HCT116 (cell line): Measurements from ENCODE around the gene WDR88. TPM values are rescaled to one million over a fixed set of nuclear protein-coding genes. Genes with fewer than 3 reads are reported as not detected.

Source experiments
- ATAC-seq: fragments of 200-7000 bp; cut with Tn5 transposase; 2 replicates; pipeline ENCODE4 v1.9.1; 2020; ENCODE audit warnings: mild to moderate bottlenecking, moderate library complexity
- BruUV-seq: library from RNA; stranded (reverse); fragments of 400-500 nt; replicated peaks from 2 replicates; lab custom pipeline; 2021; lab: Mats Ljungman, UMichigan
- CTCF ChIA-PET: fragments of 300-600 bp; sonication (Branson Sonifier 250); formaldehyde crosslinking; loops from one replicate; lab custom pipeline; 2021; ENCODE audit warnings: antibody characterized with exemption; lab: Charles Lee
- POLR2A ChIA-PET: fragments of 300-600, 350-600 bp; sonication (Branson Sonifier 250); formaldehyde crosslinking; loops from one replicate; lab custom pipeline; 2021; ENCODE audit warnings: antibody characterized with exemption; lab: Charles Lee
- RAD21 ChIA-PET, 2 experiments: fragments of 300-600 bp; sonication (Branson Sonifier 250); formaldehyde crosslinking; loops; one replicate each; lab custom pipeline; 2023; ENCODE audit warnings: low total read pairs in 2 of 2; ENCODE audit not compliant: uncharacterized antibody in 2 of 2, unreplicated experiment in 2 of 2, low non-redundant PET in 1 of 2; lab: Charles Lee
- DNase-seq: peaks from one replicate; pipeline ENCODE4 v3.0.0-alpha.2; 2010; ENCODE audit warnings: low read depth, low spot score
- H2AFZ ChIP-seq: fragments of 200-600 bp; shearing (Covaris generic), sonication (generic); 2 replicates; pipeline ENCODE4 v1.6.1; 2017; ENCODE audit warnings: low read depth, mixed run types, mixed read lengths, antibody characterized with exemption, low read length; ENCODE audit not compliant: poor library complexity, severe bottlenecking
- H3K27ac ChIP-seq: 2 replicates; pipeline ENCODE4 v1.5.1; 2012; ENCODE audit warnings: low read depth, low read length
- H3K27me3 ChIP-seq: fragments of 200-600 bp; sonication (generic); 2 replicates; pipeline ENCODE4 v1.6.1; 2016; ENCODE audit warnings: mixed run types, low read length, mixed read lengths; ENCODE audit not compliant: insufficient read depth
- H3K36me3 ChIP-seq, 2 experiments: fragments of 200-500 bp in 1 of 2; fragments of 200-600 bp in 1 of 2; sonication (Bioruptor generic) in 1 of 2; sonication (generic) in 1 of 2; 2 replicates each; pipeline versions ENCODE4 v1.5.1 to v1.6.1; 2014 to 2016; ENCODE audit warnings: low read length in 2 of 2, inconsistent platforms in 1 of 2, mixed read lengths in 1 of 2, mixed run types in 1 of 2; ENCODE audit not compliant: insufficient read depth in 2 of 2, control insufficient read depth in 1 of 2
- H3K4me1 ChIP-seq, 2 experiments: fragments of 200-600 bp in 1 of 2; sonication (generic) in 1 of 2; 2 replicates each; pipeline versions ENCODE4 v1.5.1 to v1.6.1; 2012 to 2017; ENCODE audit warnings: low read length in 2 of 2, inconsistent platforms in 1 of 2, mild to moderate bottlenecking in 1 of 2, mixed read lengths in 1 of 2, mixed run types in 1 of 2, moderate library complexity in 1 of 2; ENCODE audit not compliant: insufficient read depth in 2 of 2, control insufficient read depth in 1 of 2
- H3K4me2 ChIP-seq: fragments of 200-600 bp; sonication (generic); 2 replicates; pipeline ENCODE4 v1.6.1; 2017; ENCODE audit warnings: mixed run types, low read length, mixed read lengths
- H3K4me3 ChIP-seq, 2 experiments: fragments of 200-600 bp in 1 of 2; sonication (generic) in 1 of 2; replicated peaks in 1 of 2; 2 replicates each; pipeline ENCODE4 v1.5.1; 2011 to 2016; ENCODE audit warnings: low read length in 2 of 2, control low read depth in 1 of 2, low read depth in 1 of 2, mild to moderate bottlenecking in 1 of 2, mixed read lengths in 1 of 2, mixed run types in 1 of 2
- H3K79me2 ChIP-seq: fragments of 200-600 bp; sonication (generic); 2 replicates; pipeline ENCODE4 v1.6.1; 2017; ENCODE audit warnings: mild to moderate bottlenecking, mixed run types, low read length, moderate library complexity, mixed read lengths; ENCODE audit not compliant: insufficient read depth
- H3K9ac ChIP-seq: fragments of 200-600 bp; sonication (generic); 2 replicates; pipeline ENCODE4 v1.6.1; 2016; ENCODE audit warnings: low read length, mixed read lengths
- H3K9me2 ChIP-seq: fragments of 200-600 bp; sonication (generic), shearing (Covaris generic); 2 replicates; pipeline ENCODE4 v1.6.1; 2017; ENCODE audit warnings: mixed run types, mild to moderate bottlenecking, moderate library complexity; ENCODE audit not compliant: insufficient read depth
- H3K9me3 ChIP-seq, 2 experiments: fragments of 200-500 bp in 1 of 2; fragments of 200-600 bp in 1 of 2; sonication (Bioruptor generic) in 1 of 2; sonication (generic) in 1 of 2; 2 replicates each; pipeline ENCODE4 v1.6.1; 2014 to 2017; ENCODE audit warnings: low read length in 2 of 2, mixed read lengths in 2 of 2, inconsistent platforms in 1 of 2, low read depth in 1 of 2, mild to moderate bottlenecking in 1 of 2, mixed run types in 1 of 2, moderate library complexity in 1 of 2; ENCODE audit not compliant: control insufficient read depth in 1 of 2, insufficient read depth in 1 of 2
- H4K20me1 ChIP-seq: fragments of 200-600 bp; sonication (generic), shearing (Covaris generic); 2 replicates; pipeline ENCODE4 v1.6.1; 2017; ENCODE audit warnings: mixed run types, mild to moderate bottlenecking, moderate library complexity; ENCODE audit not compliant: insufficient read depth
- ATF3 ChIP-seq: IDR thresholded peaks from 2 replicates; pipeline ENCODE4 v1.6.1; 2012
- EGR1 ChIP-seq: IDR thresholded peaks from 2 replicates; pipeline ENCODE4 v1.6.1; 2012; ENCODE audit warnings: low read depth
- ELF1 ChIP-seq: IDR thresholded peaks from 2 replicates; pipeline ENCODE4 v1.6.1; 2012; ENCODE audit warnings: low read depth, borderline replicate concordance
- FOSL1 ChIP-seq: IDR thresholded peaks from 2 replicates; pipeline ENCODE4 v1.6.1; 2012; ENCODE audit warnings: low read depth
- JUND ChIP-seq: IDR thresholded peaks from 2 replicates; pipeline ENCODE4 v1.6.1; 2012
- POLR2A ChIP-seq: IDR thresholded peaks from 2 replicates; pipeline ENCODE4 v1.7.0; 2011; ENCODE audit warnings: borderline replicate concordance; ENCODE audit not compliant: insufficient read depth, insufficient read length; ENCODE audit errors: extremely low read depth
- SIN3A ChIP-seq: IDR thresholded peaks from 2 replicates; pipeline ENCODE4 v1.6.1; 2012; ENCODE audit warnings: low read depth
- SP1 ChIP-seq: IDR thresholded peaks from 2 replicates; pipeline ENCODE4 v1.6.1; 2012; ENCODE audit warnings: low read depth
- SRF ChIP-seq: IDR thresholded peaks from 2 replicates; pipeline ENCODE4 v1.6.1; 2012; ENCODE audit warnings: low read depth
- ZFX ChIP-seq: fragments of 450-650 bp; IDR thresholded peaks from 2 replicates; pipeline ENCODE4 v1.6.1; 2017
- intact Hi-C: fragments of 100-400 bp; cut with micrococcal nuclease; formaldehyde crosslinking; loops from 2 replicates; pipeline ENCODE4 v1.10.0; 2022
- total RNA-seq: library from RNA; stranded (reverse); gene quantifications from one replicate; pipeline ENCODE4 v1.2.1, GENCODE V29; 2021; ENCODE audit not compliant: unreplicated experiment
- TF ChIP-seq, protein P1 (sequence below): IDR thresholded peaks from 2 replicates; pipeline ENCODE4 v1.6.1; 2012; ENCODE audit warnings: low read depth
- TF ChIP-seq, protein P2 (sequence below): IDR thresholded peaks from 2 replicates; pipeline ENCODE4 v1.6.1; 2011; ENCODE audit warnings: mild to moderate bottlenecking, low read length, moderate library complexity; ENCODE audit not compliant: insufficient replicate concordance; ENCODE audit errors: extremely low read depth
- TF ChIP-seq, protein P3 (sequence below): IDR thresholded peaks from 2 replicates; pipeline ENCODE4 v1.6.1; 2012

WDR88 gene
- total RNA-seq, 1 experiment from 2014 or later, result not detected

GRCh38 chr19:33085570-33086128 is 46.3 kb upstream of the WDR88 start:
- DNase-seq (no peak), ATAC-seq (no peak)
- H3K4me1 ChIP-seq, result peaks cover 20 to 42% of the 10 kb centered on the region in 2 experiments
- POLR2A ChIA-PET, result no interaction called here
- H3K79me2 ChIP-seq, result peaks cover 14% of the 10 kb centered on the region; the same call in 1 of the 2 replicates
- no peaks in the 10 kb centered on the region for H3K9me3 ChIP-seq
- intact Hi-C loops, result no loop called here
- RAD21 ChIA-PET, result no interaction called here
- CTCF ChIA-PET, result no interaction called here
- H3K4me2 ChIP-seq, result peak overlapping the region; percentile 43
- no peak for TF ChIP-seq ATF3
- H3K27ac ChIP-seq, result no peak overlapping the region
- no peaks in the 10 kb centered on the region for H4K20me1 ChIP-seq
- no peak overlapping the region for H2AFZ ChIP-seq
- no peak overlapping the region for H3K9ac ChIP-seq
- no peaks in the 10 kb centered on the region for H3K9me2 ChIP-seq
- H3K27me3 ChIP-seq, result no peaks in the 10 kb centered on the region
- peaks cover 0 to 6% of the 10 kb centered on the region in 2 experiments; a peak in 1 of 4 replicates for H3K36me3 ChIP-seq
- H3K4me3 ChIP-seq, result no peak overlapping the region
- no TSS peak for BruUV-seq

DNA sequence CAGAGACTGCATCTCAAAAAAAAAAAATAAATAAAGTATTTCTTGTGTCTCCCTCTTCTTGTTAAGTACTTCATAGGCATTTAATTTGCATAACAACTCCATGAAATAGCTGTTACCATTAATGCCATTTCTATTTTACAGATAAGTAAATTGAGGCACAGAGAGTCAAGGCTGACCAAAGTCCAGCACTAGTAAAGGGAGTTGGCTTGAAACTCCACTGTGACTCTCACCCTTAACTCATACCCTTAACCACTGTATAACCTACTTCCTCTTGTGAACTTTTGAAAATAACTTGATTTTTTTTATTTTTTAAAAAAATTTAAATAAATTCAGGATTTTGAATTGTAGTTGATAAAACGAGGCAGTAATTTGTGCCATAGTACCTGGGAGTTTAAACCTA is 45.0 kb upstream of the WDR88 start:
- ChIA-PET CTCF (no interaction called here), RAD21 (no interaction called here), POLR2A (interaction anchor here (0.7 kb wide), 1 partner anchor 11 kb away, joined by 3 read pairs; no protein-coding TSS in a partner anchor)
- no peak overlapping the region for H3K4me3 ChIP-seq
- peaks cover 0 to 6% of the 10 kb centered on the region in 2 experiments; a peak in 1 of 4 replicates for H3K36me3 ChIP-seq
- BruUV-seq, result no TSS peak
- TF ChIP-seq FOSL1 (no peak), ZFX (no peak), JUND (no peak), EGR1 (no peak), SIN3A (no peak), POLR2A (no peak), SRF (no peak), SP1 (no peak), ELF1 (no peak)
- TF ChIP-seq, protein P1, sequence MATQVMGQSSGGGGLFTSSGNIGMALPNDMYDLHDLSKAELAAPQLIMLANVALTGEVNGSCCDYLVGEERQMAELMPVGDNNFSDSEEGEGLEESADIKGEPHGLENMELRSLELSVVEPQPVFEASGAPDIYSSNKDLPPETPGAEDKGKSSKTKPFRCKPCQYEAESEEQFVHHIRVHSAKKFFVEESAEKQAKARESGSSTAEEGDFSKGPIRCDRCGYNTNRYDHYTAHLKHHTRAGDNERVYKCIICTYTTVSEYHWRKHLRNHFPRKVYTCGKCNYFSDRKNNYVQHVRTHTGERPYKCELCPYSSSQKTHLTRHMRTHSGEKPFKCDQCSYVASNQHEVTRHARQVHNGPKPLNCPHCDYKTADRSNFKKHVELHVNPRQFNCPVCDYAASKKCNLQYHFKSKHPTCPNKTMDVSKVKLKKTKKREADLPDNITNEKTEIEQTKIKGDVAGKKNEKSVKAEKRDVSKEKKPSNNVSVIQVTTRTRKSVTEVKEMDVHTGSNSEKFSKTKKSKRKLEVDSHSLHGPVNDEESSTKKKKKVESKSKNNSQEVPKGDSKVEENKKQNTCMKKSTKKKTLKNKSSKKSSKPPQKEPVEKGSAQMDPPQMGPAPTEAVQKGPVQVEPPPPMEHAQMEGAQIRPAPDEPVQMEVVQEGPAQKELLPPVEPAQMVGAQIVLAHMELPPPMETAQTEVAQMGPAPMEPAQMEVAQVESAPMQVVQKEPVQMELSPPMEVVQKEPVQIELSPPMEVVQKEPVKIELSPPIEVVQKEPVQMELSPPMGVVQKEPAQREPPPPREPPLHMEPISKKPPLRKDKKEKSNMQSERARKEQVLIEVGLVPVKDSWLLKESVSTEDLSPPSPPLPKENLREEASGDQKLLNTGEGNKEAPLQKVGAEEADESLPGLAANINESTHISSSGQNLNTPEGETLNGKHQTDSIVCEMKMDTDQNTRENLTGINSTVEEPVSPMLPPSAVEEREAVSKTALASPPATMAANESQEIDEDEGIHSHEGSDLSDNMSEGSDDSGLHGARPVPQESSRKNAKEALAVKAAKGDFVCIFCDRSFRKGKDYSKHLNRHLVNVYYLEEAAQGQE, result no peak
- TF ChIP-seq, protein P2, sequence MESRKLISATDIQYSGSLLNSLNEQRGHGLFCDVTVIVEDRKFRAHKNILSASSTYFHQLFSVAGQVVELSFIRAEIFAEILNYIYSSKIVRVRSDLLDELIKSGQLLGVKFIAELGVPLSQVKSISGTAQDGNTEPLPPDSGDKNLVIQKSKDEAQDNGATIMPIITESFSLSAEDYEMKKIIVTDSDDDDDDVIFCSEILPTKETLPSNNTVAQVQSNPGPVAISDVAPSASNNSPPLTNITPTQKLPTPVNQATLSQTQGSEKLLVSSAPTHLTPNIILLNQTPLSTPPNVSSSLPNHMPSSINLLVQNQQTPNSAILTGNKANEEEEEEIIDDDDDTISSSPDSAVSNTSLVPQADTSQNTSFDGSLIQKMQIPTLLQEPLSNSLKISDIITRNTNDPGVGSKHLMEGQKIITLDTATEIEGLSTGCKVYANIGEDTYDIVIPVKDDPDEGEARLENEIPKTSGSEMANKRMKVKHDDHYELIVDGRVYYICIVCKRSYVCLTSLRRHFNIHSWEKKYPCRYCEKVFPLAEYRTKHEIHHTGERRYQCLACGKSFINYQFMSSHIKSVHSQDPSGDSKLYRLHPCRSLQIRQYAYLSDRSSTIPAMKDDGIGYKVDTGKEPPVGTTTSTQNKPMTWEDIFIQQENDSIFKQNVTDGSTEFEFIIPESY, result no peak
- TF ChIP-seq, protein P3, sequence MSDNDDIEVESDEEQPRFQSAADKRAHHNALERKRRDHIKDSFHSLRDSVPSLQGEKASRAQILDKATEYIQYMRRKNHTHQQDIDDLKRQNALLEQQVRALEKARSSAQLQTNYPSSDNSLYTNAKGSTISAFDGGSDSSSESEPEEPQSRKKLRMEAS, result no peak
- ATAC-seq (no peak), DNase-seq (no peak)
- no peaks in the 10 kb centered on the region for H3K9me3 ChIP-seq
- peak overlapping the region; percentile 43; the same call in 1 of the 2 replicates for H3K4me2 ChIP-seq
- H3K9me2 ChIP-seq, result no peaks in the 10 kb centered on the region
- peaks cover 19 to 37% of the 10 kb centered on the region in 2 experiments for H3K4me1 ChIP-seq
- peaks cover 7% of the 10 kb centered on the region; the same call in 1 of the 2 replicates for H3K79me2 ChIP-seq
- no peak overlapping the region for H3K27ac ChIP-seq
- intact Hi-C loops, result no loop called here
- no peaks in the 10 kb centered on the region for H4K20me1 ChIP-seq
- no peak overlapping the region for H2AFZ ChIP-seq
- no peaks in the 10 kb centered on the region for H3K27me3 ChIP-seq
- H3K9ac ChIP-seq, result no peak overlapping the region
